HepG2 (cell line): ENCODE measurements around the gene FN1. TPM values are rescaled to one million over a fixed set of nuclear protein-coding genes. Genes with fewer than 3 reads are reported as not detected.

ENCODE experiments used
- ATAC-seq: fragments of 200-7000 bp; cut with Tn5 transposase; 3 replicates; pipeline ENCODE4 v1.9.1; 2020; ENCODE audit warnings: mild to moderate bottlenecking, moderate library complexity
- BruUV-seq: library from RNA; stranded (reverse); fragments of 400-500 nt; replicated peaks from 2 replicates; lab custom pipeline; 2021; lab: Mats Ljungman, UMichigan
- CTCF ChIA-PET: fragments of 300-600 bp; formaldehyde crosslinking; extraction: SDS; loops from one replicate; lab custom pipeline; 2021; ENCODE audit warnings: low total read pairs, inconsistent platforms, low intra/inter-chr PET ratio; lab: Yijun Ruan, JAX
- POLR2A ChIA-PET: fragments of 350-600 bp; sonication (Branson Sonifier 250); formaldehyde crosslinking; loops from one replicate; lab custom pipeline; 2020; ENCODE audit warnings: antibody characterized with exemption, inconsistent platforms; lab: Yijun Ruan, JAX
- DNase-seq: peaks from one replicate; pipeline ENCODE4 v3.0.0-alpha.2; 2015; ENCODE audit warnings: low spot score
- FAIRE-seq: peaks from 3 replicates; lab custom pipeline; 2011; peaks lifted over from hg19 to GRCh38; lab: Jason Lieb, UNC
- H2AFZ ChIP-seq: one replicate; pipeline ENCODE4 v1.6.1; 2011; ENCODE audit warnings: low read length, inconsistent platforms
- H3K27ac ChIP-seq: fragments of 300-600 bp; 3 replicates; pipeline ENCODE4 v1.8.0; 2011; ENCODE audit warnings: mixed run types, mild to moderate bottlenecking, mixed read lengths, low read length, inconsistent platforms; ENCODE audit not compliant: insufficient read depth; ENCODE audit errors: extremely low read length
- H3K27me3 ChIP-seq, 2 experiments: fragments of 200-600 bp in 1 of 2; 2 replicates in 1 of 2; 3 replicates in 1 of 2; pipeline versions ENCODE4 v1.6.0 to v1.8.0; 2011; ENCODE audit warnings: low read length in 2 of 2, mild to moderate bottlenecking in 2 of 2, moderate library complexity in 2 of 2, inconsistent platforms in 1 of 2; ENCODE audit not compliant: insufficient read depth in 2 of 2, control insufficient read depth in 1 of 2
- H3K36me3 ChIP-seq, 2 experiments: fragments of 200-600 bp in 1 of 2; replicated peaks in 1 of 2; 2 replicates in 1 of 2; 3 replicates in 1 of 2; pipeline versions ENCODE4 v1.5.1 to v1.8.0; 2011; ENCODE audit warnings: low read length in 2 of 2, inconsistent platforms in 1 of 2; ENCODE audit not compliant: insufficient read depth in 2 of 2, control insufficient read depth in 1 of 2
- H3K4me1 ChIP-seq: 2 replicates; pipeline ENCODE4 v1.5.1; 2012; ENCODE audit warnings: low read length, inconsistent platforms; ENCODE audit not compliant: insufficient read depth
- H3K4me2 ChIP-seq: 2 replicates; pipeline ENCODE4 v1.6.0; 2011; ENCODE audit warnings: low read depth, low read length, inconsistent platforms
- H3K4me3 ChIP-seq, 3 experiments: fragments of 200-600 bp in 1 of 3; sonication (generic), shearing (Covaris generic) in 1 of 3; replicated peaks in 1 of 3; 2 replicates each; pipeline ENCODE4 v1.5.1; 2011 to 2016; ENCODE audit warnings: low read length in 3 of 3, inconsistent platforms in 2 of 3, low read depth in 2 of 3, mild to moderate bottlenecking in 2 of 3, control low read depth in 1 of 3, mixed read lengths in 1 of 3; ENCODE audit not compliant: insufficient read depth in 1 of 3
- H3K79me2 ChIP-seq: one replicate; pipeline ENCODE4 v1.6.1; 2011; ENCODE audit warnings: low read length, inconsistent platforms; ENCODE audit not compliant: insufficient read depth
- H3K9ac ChIP-seq: 2 replicates; pipeline ENCODE4 v1.6.0; 2011; ENCODE audit warnings: mild to moderate bottlenecking, low read depth, low read length, inconsistent platforms; ENCODE audit not compliant: insufficient read depth
- H3K9me3 ChIP-seq: 2 replicates; pipeline ENCODE4 v1.5.1; 2012; ENCODE audit warnings: mild to moderate bottlenecking, low read length
- H4K20me1 ChIP-seq: 2 replicates; pipeline ENCODE4 v1.6.0; 2011; ENCODE audit warnings: inconsistent platforms, mild to moderate bottlenecking, low read length, moderate library complexity; ENCODE audit not compliant: insufficient read depth
- BCLAF1 ChIP-seq: fragments of 450-650 bp; IDR thresholded peaks from 2 replicates; pipeline ENCODE4 v1.6.1; 2017; ENCODE audit warnings: mild to moderate bottlenecking
- HNRNPUL1 ChIP-seq: fragments of 200-400 bp; formaldehyde crosslinking; IDR thresholded peaks from 2 replicates; pipeline ENCODE4 v1.6.1; 2017; ENCODE audit warnings: low read depth, mild to moderate bottlenecking, low read length, moderate library complexity
- MYNN ChIP-seq: sonication (generic); formaldehyde crosslinking; IDR thresholded peaks from 2 replicates; pipeline ENCODE4 v1.4.0; 2020; ENCODE audit warnings: mild to moderate bottlenecking, low read depth, missing genetic modification reagents
- NFIC ChIP-seq: IDR thresholded peaks from 2 replicates; pipeline ENCODE4 v1.6.1; 2012; ENCODE audit warnings: mild to moderate bottlenecking, low read length, inconsistent platforms
- POLR2A ChIP-seq, 2 experiments: IDR thresholded peaks; 2 replicates each; pipeline ENCODE4 v1.6.1; 2011; ENCODE audit warnings: low read depth in 2 of 2, low read length in 2 of 2, mild to moderate bottlenecking in 1 of 2, moderate library complexity in 1 of 2; ENCODE audit not compliant: insufficient read depth in 1 of 2
- RBFOX2 ChIP-seq: fragments of 200-400 bp; formaldehyde crosslinking; IDR thresholded peaks from 2 replicates; pipeline ENCODE4 v1.6.1; 2017; ENCODE audit warnings: low read depth, mild to moderate bottlenecking, low read length
- RFX5 ChIP-seq: IDR thresholded peaks from 2 replicates; pipeline ENCODE4 v1.6.1; 2011; ENCODE audit warnings: low read depth, low read length, improper control_type of control experiment
- ZNF432 ChIP-seq: sonication (generic); formaldehyde crosslinking; IDR thresholded peaks from 2 replicates; pipeline ENCODE4 v1.5.0; 2020; ENCODE audit warnings: missing genetic modification reagents, mild to moderate bottlenecking, borderline replicate concordance
- ZNF607 ChIP-seq: sonication (generic); formaldehyde crosslinking; IDR thresholded peaks from 2 replicates; pipeline ENCODE4 v1.5.1; 2020; ENCODE audit warnings: missing genetic modification reagents, mild to moderate bottlenecking, borderline replicate concordance
- ZNF773 ChIP-seq: sonication (generic); formaldehyde crosslinking; IDR thresholded peaks from 2 replicates; pipeline ENCODE4 v1.4.0; 2020; ENCODE audit warnings: missing genetic modification reagents, borderline replicate concordance
- WGBS: methylation state at CpG from one replicate; pipeline ENCODE4 v1.1.6; 2017; ENCODE audit warnings: low lambda C conversion rate; 5-methylcytosine and 5-hydroxymethylcytosine counted together
- in situ Hi-C: cut with HindIII; loops from 2 replicates; pipeline ENCODE4 v1.10.0; 2017; ENCODE audit warnings: low pct_unique_long_range_greater_than_20kb; ENCODE audit not compliant: extremely low pct_ligation_motif_present
- intact Hi-C: fragments of 100-400 bp; cut with micrococcal nuclease; formaldehyde crosslinking; loops from one replicate; pipeline ENCODE4 v1.10.0; 2022; ENCODE audit not compliant: unreplicated experiment
- polyA plus RNA-seq, 8 experiments: library from polyadenylated mRNA; depleted of rRNA in 3 of 8; stranded (reverse) in 7 of 8; unstranded in 1 of 8; fragments of >200 nt; fragmentation: Illumina TruSeq in 4 of 8; extraction: Trizol in 4 of 8; gene quantifications; 2 replicates each; pipeline versions ENCODE4 v1.2.1 to v1.2.3, GENCODE V29; 2011 to 2016; ENCODE audit warnings: low read depth in 4 of 8, missing spikeins in 1 of 8, mixed read lengths in 1 of 8; ENCODE audit not compliant: insufficient read depth in 1 of 8
- total RNA-seq, 5 experiments: library from RNA; depleted of rRNA; stranded (reverse); fragments of >200 nt; fragmentation: Illumina TruSeq; extraction: Trizol; gene quantifications; 2 replicates each; pipeline ENCODE4 v1.2.3, GENCODE V29; 2016; ENCODE audit warnings: low read depth in 1 of 5
- TF ChIP-seq, protein P1 (sequence below): sonication (generic); formaldehyde crosslinking; IDR thresholded peaks from 2 replicates; pipeline ENCODE4 v1.5.0; 2020; ENCODE audit warnings: mild to moderate bottlenecking, missing genetic modification reagents
- TF ChIP-seq, protein P2 (sequence below), 2 experiments: IDR thresholded peaks; 2 replicates each; pipeline ENCODE4 v1.6.1; 2011 to 2012; ENCODE audit warnings: low read length in 2 of 2, borderline replicate concordance in 1 of 2, low read depth in 1 of 2, mild to moderate bottlenecking in 1 of 2, moderate library complexity in 1 of 2

The FN1 gene
- total and polyA plus RNA-seq, 2 of the 13 experiments (the other 11 are each of a cell fraction or from before 2014, with no cell fraction given): 1,847 to 6,471 TPM

DNA sequence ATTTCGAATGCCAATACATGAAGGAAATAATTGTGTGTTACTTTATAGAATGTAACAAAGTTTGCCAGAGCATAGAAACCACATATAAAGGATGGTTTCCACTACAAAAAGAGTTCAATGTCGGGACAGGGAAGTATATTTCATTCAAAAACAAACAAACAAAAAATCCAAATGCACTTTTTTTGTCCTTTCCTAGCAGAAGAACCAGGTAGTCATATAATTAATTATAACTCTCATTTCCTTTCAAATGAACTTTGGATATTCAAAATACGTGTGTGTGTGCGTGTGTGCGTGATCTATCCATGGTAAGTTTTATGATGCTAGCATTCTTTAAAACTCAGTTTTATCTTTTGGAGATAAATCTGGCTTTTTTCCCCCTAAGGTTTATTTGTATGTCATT, 8.3 kb downstream of the FN1 start:
- H3K4me3 ChIP-seq: no peak overlapping the region
- no peak overlapping the region for H3K9ac ChIP-seq
- H3K79me2 ChIP-seq: peaks cover 55% of the 10 kb centered on the region
- no peak overlapping the region for H2AFZ ChIP-seq
- no peak for FAIRE-seq
- ChIA-PET CTCF (no interaction called here), POLR2A (interaction anchor here (1.1 to 1.6 kb wide), 2 partner anchors 9 to 102 kb away, joined by 3 read pairs; no protein-coding TSS in a partner anchor)
- no peak for DNase-seq
- peak overlapping the region; percentile 12 for H3K27ac ChIP-seq
- no TSS peak for BruUV-seq
- intact Hi-C loops: no loop called here
- H3K4me1 ChIP-seq: peaks cover 95% of the 10 kb centered on the region
- no peaks in the 10 kb centered on the region for H3K27me3 ChIP-seq
- no peaks in the 10 kb centered on the region for H3K9me3 ChIP-seq
- 97% methylated on average over 5 of the region's 5 CpGs for WGBS
- H4K20me1 ChIP-seq: peaks cover 39% of the 10 kb centered on the region; the same call in 1 of the 2 replicates
- no peak for ATAC-seq
- in situ Hi-C loops: no loop called here
- H3K4me2 ChIP-seq: no peak overlapping the region
- no peak for TF ChIP-seq ZNF607 (CRISPR knock-in tag)
- TF ChIP-seq POLR2A (IDR thresholded peaks at IDR 0.05; ENCODE audit: insufficient read depth in 1 of 2, low read depth in 2 of 2, low read length in 2 of 2): 0 out of 4 replicates have a peak, but pooled peaks of 1 of the 2 experiments have one; percentile 6
- TF ChIP-seq ZNF432 (CRISPR knock-in tag): no peak
- TF ChIP-seq MYNN (CRISPR knock-in tag): no peak
- TF ChIP-seq BCLAF1: no peak
- no peak for TF ChIP-seq RFX5
- peak; percentile 83 for TF ChIP-seq RBFOX2
- peak; percentile 41; the same call in 1 of the 2 replicates for TF ChIP-seq NFIC
- TF ChIP-seq, protein P1, sequence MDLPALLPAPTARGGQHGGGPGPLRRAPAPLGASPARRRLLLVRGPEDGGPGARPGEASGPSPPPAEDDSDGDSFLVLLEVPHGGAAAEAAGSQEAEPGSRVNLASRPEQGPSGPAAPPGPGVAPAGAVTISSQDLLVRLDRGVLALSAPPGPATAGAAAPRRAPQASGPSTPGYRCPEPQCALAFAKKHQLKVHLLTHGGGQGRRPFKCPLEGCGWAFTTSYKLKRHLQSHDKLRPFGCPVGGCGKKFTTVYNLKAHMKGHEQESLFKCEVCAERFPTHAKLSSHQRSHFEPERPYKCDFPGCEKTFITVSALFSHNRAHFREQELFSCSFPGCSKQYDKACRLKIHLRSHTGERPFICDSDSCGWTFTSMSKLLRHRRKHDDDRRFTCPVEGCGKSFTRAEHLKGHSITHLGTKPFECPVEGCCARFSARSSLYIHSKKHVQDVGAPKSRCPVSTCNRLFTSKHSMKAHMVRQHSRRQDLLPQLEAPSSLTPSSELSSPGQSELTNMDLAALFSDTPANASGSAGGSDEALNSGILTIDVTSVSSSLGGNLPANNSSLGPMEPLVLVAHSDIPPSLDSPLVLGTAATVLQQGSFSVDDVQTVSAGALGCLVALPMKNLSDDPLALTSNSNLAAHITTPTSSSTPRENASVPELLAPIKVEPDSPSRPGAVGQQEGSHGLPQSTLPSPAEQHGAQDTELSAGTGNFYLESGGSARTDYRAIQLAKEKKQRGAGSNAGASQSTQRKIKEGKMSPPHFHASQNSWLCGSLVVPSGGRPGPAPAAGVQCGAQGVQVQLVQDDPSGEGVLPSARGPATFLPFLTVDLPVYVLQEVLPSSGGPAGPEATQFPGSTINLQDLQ (CRISPR knock-in tag): no peak
- no peak for TF ChIP-seq ZNF773
- TF ChIP-seq HNRNPUL1: 0 out of 2 replicates have a peak, but pooled peaks have one; percentile 37
- TF ChIP-seq, protein P2, sequence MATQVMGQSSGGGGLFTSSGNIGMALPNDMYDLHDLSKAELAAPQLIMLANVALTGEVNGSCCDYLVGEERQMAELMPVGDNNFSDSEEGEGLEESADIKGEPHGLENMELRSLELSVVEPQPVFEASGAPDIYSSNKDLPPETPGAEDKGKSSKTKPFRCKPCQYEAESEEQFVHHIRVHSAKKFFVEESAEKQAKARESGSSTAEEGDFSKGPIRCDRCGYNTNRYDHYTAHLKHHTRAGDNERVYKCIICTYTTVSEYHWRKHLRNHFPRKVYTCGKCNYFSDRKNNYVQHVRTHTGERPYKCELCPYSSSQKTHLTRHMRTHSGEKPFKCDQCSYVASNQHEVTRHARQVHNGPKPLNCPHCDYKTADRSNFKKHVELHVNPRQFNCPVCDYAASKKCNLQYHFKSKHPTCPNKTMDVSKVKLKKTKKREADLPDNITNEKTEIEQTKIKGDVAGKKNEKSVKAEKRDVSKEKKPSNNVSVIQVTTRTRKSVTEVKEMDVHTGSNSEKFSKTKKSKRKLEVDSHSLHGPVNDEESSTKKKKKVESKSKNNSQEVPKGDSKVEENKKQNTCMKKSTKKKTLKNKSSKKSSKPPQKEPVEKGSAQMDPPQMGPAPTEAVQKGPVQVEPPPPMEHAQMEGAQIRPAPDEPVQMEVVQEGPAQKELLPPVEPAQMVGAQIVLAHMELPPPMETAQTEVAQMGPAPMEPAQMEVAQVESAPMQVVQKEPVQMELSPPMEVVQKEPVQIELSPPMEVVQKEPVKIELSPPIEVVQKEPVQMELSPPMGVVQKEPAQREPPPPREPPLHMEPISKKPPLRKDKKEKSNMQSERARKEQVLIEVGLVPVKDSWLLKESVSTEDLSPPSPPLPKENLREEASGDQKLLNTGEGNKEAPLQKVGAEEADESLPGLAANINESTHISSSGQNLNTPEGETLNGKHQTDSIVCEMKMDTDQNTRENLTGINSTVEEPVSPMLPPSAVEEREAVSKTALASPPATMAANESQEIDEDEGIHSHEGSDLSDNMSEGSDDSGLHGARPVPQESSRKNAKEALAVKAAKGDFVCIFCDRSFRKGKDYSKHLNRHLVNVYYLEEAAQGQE (IDR thresholded peaks at IDR 0.05; ENCODE audit: borderline replicate concordance in 1 of 2, low read depth in 1 of 2, low read length in 2 of 2): no peak
- H3K36me3 ChIP-seq: peaks cover 34 to 88% of the 10 kb centered on the region in 2 experiments
